Loucy (cell line): Measurements from ENCODE around the gene CYP24A1.
A peak's percentile ranks its signal among the peaks of the same experiment; 100 is the strongest.

Experiments used
- H2AFZ ChIP-seq: fragments of 200-600 bp; sonication (generic); 2 replicates; pipeline ENCODE4 v1.6.0; 2016; ENCODE audit warnings: antibody characterized with exemption, mild to moderate bottlenecking, low read length, moderate library complexity
- H3F3A ChIP-seq: fragments of 200-600 bp; 2 replicates; pipeline ENCODE4 v1.6.0; 2016; ENCODE audit warnings: antibody characterized with exemption, low read depth, mild to moderate bottlenecking
- H3K27me3 ChIP-seq: fragments of 200-600 bp; sonication (generic); 2 replicates; pipeline ENCODE4 v1.6.1; 2014; ENCODE audit warnings: low read length, mild to moderate bottlenecking; ENCODE audit not compliant: insufficient read depth, poor library complexity, severe bottlenecking
- H3K36me3 ChIP-seq: fragments of 200-600 bp; sonication (generic); 2 replicates; pipeline ENCODE4 v1.6.1; 2016; ENCODE audit warnings: low read length; ENCODE audit not compliant: insufficient read depth
- H3K4me1 ChIP-seq: fragments of 200-600 bp; sonication (generic); 2 replicates; pipeline ENCODE4 v1.5.1; 2014; ENCODE audit warnings: low read length, mild to moderate bottlenecking; ENCODE audit not compliant: insufficient read depth, poor library complexity, severe bottlenecking
- H3K4me2 ChIP-seq: fragments of 200-600 bp; sonication (generic); 2 replicates; pipeline ENCODE4 v1.6.0; 2014; ENCODE audit warnings: antibody characterized with exemption, low read length, low read depth, mild to moderate bottlenecking; ENCODE audit not compliant: poor library complexity, severe bottlenecking
- H3K4me3 ChIP-seq: fragments of 200-600 bp; sonication (generic); 2 replicates; pipeline ENCODE4 v1.5.1; 2014; ENCODE audit warnings: low read length, mild to moderate bottlenecking, mixed read lengths; ENCODE audit not compliant: poor library complexity, severe bottlenecking
- H3K79me2 ChIP-seq: fragments of 200-600 bp; sonication (generic); 2 replicates; pipeline ENCODE4 v1.6.1; 2014; ENCODE audit warnings: low read length; ENCODE audit not compliant: insufficient read depth
- H3K9ac ChIP-seq: fragments of 200-600 bp; sonication (generic); 2 replicates; pipeline ENCODE4 v1.6.0; 2014; ENCODE audit warnings: mild to moderate bottlenecking, low read depth, low read length, moderate library complexity; ENCODE audit not compliant: poor library complexity, severe bottlenecking
- H3K9me2 ChIP-seq: fragments of 200-600 bp; sonication (generic); replicated peaks from 2 replicates; pipeline ENCODE4 v1.6.1; 2016; ENCODE audit warnings: low read depth, low read length, mixed read lengths
- H3K9me3 ChIP-seq: fragments of 200-600 bp; sonication (generic); 2 replicates; pipeline ENCODE4 v1.6.1; 2014; ENCODE audit warnings: mild to moderate bottlenecking, antibody characterized with exemption, low read length, low read depth; ENCODE audit not compliant: insufficient read depth
- H4K20me1 ChIP-seq: fragments of 200-600 bp; sonication (generic); 2 replicates; pipeline ENCODE4 v1.6.0; 2014; ENCODE audit warnings: antibody characterized with exemption, low read length, mild to moderate bottlenecking; ENCODE audit not compliant: insufficient read depth, poor library complexity, severe bottlenecking
- EZH2phosphoT487 ChIP-seq: fragments of 200-600 bp; IDR thresholded peaks from 2 replicates; pipeline ENCODE4 v1.6.1; 2018; ENCODE audit warnings: antibody characterized with exemption, mild to moderate bottlenecking, moderate library complexity, borderline replicate concordance
- TF ChIP-seq, protein P1 (sequence below): fragments of 200-600 bp; sonication (generic); conservative IDR thresholded peaks from 2 replicates; pipeline ENCODE4 v1.5.1; 2014; ENCODE audit warnings: mild to moderate bottlenecking, antibody characterized with exemption, low read length

Gene CYP24A1

DNA sequence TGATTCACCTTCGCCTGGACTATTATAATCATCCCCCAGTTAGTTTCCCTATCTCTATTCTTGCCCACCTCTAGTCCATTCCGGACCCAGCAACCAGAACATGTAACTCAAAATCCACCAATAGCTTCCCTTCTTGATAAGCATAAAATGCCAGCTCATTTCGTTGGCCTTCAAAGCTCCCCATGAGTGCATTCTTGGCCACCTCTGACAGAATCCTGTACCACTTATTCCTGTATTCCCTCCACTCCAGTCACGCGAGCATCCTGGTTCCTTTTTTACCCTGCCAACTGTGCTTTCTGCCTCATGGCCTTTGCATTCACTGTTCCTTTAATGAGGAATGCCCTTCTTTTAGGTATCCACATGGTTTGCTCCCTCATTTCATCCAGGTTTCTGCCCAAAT is 36.7 kb downstream of the CYP24A1 start:
- H4K20me1 ChIP-seq: no peaks in the 10 kb centered on the region
- no peak overlapping the region for H3K4me2 ChIP-seq
- peaks cover 13% of the 10 kb centered on the region for H3K4me1 ChIP-seq
- TF ChIP-seq EZH2phosphoT487: no peak
- TF ChIP-seq, protein P1, sequence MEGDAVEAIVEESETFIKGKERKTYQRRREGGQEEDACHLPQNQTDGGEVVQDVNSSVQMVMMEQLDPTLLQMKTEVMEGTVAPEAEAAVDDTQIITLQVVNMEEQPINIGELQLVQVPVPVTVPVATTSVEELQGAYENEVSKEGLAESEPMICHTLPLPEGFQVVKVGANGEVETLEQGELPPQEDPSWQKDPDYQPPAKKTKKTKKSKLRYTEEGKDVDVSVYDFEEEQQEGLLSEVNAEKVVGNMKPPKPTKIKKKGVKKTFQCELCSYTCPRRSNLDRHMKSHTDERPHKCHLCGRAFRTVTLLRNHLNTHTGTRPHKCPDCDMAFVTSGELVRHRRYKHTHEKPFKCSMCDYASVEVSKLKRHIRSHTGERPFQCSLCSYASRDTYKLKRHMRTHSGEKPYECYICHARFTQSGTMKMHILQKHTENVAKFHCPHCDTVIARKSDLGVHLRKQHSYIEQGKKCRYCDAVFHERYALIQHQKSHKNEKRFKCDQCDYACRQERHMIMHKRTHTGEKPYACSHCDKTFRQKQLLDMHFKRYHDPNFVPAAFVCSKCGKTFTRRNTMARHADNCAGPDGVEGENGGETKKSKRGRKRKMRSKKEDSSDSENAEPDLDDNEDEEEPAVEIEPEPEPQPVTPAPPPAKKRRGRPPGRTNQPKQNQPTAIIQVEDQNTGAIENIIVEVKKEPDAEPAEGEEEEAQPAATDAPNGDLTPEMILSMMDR: no peak
- H2AFZ ChIP-seq: no peak overlapping the region
- no peaks in the 10 kb centered on the region for H3K9me3 ChIP-seq
- no peak overlapping the region for H3K4me3 ChIP-seq
- H3K9me2 ChIP-seq: no peaks in the 10 kb centered on the region
- H3K36me3 ChIP-seq: no peaks in the 10 kb centered on the region
- H3F3A ChIP-seq: no peaks in the 10 kb centered on the region
- H3K9ac ChIP-seq: no peak overlapping the region
- peaks cover 10% of the 10 kb centered on the region for H3K27me3 ChIP-seq
- no peaks in the 10 kb centered on the region for H3K79me2 ChIP-seq

DNA sequence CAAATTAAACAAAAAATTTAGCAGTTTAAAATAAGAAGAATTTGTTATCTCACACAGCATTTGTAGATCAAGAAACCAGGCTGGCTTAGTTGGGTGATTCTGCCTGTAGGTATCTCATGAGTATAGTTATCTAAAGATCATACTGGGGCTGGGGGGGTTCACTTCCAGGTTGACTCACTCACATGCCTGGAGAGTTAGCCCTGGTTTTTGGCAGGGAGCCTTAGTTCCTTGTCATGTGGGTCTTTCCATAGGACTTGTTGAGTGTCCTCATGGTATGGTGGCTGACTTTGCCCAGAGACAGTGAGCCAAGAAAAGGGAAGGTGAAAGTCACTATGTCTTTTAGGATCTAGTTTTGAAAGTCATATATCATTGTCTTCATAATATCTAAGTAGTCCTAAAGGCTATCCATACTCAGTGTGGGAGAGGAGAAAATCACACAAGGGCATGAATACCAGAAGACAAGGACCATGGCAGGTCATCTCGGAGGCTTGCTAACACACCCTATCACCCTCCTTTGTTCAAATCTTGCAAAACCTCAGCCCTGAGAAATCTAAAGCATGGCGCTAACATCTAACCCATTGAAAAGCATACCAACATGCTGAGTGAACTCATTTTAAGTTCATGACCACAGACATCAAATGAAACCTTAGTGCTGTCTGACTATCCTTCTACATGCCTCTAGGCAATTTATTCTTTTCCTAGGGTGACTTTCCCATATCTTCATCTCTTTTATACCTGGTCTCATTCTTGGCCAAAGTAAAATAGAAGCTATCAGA is 39.2 kb downstream of the CYP24A1 start:
- Histone ChIP-seq H2AFZ (no peak overlapping the region), H3K9ac (no peak overlapping the region), H3K4me3 (no peak overlapping the region), H3K27me3 (peaks cover 10% of the 10 kb centered on the region), H3K9me3 (no peaks in the 10 kb centered on the region), H3K36me3 (no peaks in the 10 kb centered on the region), H3K79me2 (no peaks in the 10 kb centered on the region), H3F3A (no peaks in the 10 kb centered on the region), H3K9me2 (no peaks in the 10 kb centered on the region), H3K4me2 (no peak overlapping the region), H3K4me1 (peaks cover 14% of the 10 kb centered on the region), H4K20me1 (no peaks in the 10 kb centered on the region)
- TF ChIP-seq EZH2phosphoT487: no peak
- TF ChIP-seq, protein P1: no peak

DNA sequence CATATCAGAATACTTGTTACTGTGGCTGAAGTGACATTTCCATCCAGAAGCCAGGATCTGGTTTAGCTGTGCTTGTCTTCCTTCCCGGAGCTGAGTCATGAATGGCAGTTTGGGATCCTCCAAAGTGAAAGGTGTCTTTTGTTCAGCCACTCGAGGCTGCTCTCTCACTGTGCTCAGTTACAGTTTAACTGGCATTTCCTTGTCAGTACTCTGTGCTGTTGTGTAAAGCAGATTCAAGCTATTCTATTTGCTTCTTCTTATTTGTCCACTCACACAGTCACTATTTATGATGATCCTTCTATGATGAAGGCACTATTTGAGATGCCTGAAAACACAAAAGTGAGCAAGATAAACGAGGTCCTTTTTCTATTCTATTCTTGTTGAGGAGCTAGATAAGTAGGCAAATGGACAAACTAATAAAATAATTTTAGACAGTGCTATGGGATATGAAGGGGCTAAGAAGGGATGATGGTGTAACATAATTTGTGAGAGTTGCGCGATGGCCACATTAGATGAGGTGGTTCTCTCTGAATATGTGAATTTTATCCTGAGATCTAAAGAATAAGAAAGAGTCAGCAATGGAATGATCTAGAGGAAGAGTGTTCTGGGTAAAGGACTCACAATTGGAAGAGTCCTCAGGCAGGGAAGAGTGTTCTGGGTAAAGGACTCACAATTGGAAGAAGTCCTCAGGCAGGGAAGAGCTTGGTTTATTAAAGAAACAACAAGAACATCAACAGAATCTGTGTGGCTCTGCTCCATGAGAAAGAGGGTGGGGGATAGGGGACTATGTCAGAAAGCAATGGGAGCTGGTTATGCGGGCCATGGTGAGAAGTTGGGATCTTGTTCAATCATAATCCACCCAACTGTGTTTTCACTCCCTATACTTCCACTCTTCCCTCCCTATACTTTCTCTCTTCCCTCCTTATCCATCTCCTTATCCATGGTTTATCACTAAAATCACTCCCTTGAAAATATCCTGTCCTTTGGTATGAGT is 40.1 kb downstream of the CYP24A1 start:
- Histone ChIP-seq H3K36me3 (no peaks in the 10 kb centered on the region), H3K4me1 (peaks cover 14% of the 10 kb centered on the region), H4K20me1 (no peaks in the 10 kb centered on the region), H3K9ac (peak overlapping the region; percentile 0), H3K9me3 (no peaks in the 10 kb centered on the region), H3K4me3 (peak overlapping the region; percentile 41), H3K79me2 (no peaks in the 10 kb centered on the region), H3K27me3 (peaks cover 10% of the 10 kb centered on the region), H2AFZ (peak overlapping the region; percentile 57), H3K9me2 (no peaks in the 10 kb centered on the region), H3K4me2 (peak overlapping the region; percentile 59), H3F3A (no peaks in the 10 kb centered on the region)
- TF ChIP-seq, protein P1: no peak
- no peak for TF ChIP-seq EZH2phosphoT487
